ENCODE results near the gene CCDC30. TPM values are rescaled to one million over a fixed set of nuclear protein-coding genes. Genes with fewer than 3 reads are reported as not detected.

The CCDC30 gene
- total and polyA plus RNA-seq, 9 of the 15 experiments (the other 6 are each of a cell fraction or from before 2014, with no cell fraction given): 0.05 to 0.91 (median 0.24) TPM

DNA sequence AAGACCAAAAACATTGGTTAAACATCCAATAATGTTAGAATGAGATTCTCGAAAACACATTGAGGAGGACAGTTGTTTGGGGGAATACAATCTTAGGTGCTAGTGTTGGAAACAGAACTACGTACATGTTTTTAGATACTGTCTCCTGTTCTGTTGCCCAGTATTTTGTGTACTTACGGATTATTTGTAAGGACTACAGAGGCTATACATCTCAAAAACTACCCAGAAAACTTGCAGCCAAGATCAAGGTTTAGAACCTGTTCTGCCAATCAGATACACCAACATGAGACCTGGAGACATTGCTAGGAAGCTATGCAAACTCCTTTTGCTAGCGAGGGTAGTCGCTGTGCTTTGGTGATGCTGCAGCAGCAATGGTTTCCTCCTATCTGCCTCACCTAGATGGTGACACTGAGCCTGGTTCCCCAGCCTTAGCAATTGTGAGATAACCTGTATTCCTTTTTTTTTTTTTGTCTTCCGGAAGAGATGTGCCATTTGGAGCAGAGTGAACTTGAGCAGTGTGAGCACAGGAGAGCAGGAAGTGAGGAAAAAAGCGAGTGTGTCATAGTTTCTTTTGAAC lies 240.9 kb downstream of the CCDC30 start (continued):
- TF ChIP-seq, protein P1, sequence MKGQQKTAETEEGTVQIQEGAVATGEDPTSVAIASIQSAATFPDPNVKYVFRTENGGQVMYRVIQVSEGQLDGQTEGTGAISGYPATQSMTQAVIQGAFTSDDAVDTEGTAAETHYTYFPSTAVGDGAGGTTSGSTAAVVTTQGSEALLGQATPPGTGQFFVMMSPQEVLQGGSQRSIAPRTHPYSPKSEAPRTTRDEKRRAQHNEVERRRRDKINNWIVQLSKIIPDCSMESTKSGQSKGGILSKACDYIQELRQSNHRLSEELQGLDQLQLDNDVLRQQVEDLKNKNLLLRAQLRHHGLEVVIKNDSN (CRISPR knock-in tag; IDR thresholded peaks at IDR 0.05): no peak
- TF ChIP-seq ILF3 (IDR thresholded peaks at IDR 0.05; ENCODE audit: borderline replicate concordance): peak; percentile 20; the same call in 1 of the 2 replicates
- TF ChIP-seq POLR2B (IDR thresholded peaks at IDR 0.05; ENCODE audit: low read depth, partially characterized antibody): peak; percentile 56
- no peak for TF ChIP-seq SMARCB1 (IDR thresholded peaks at IDR 0.05; ENCODE audit: insufficient read length, low read depth)
- TF ChIP-seq ZNF79 (CRISPR knock-in tag; IDR thresholded peaks at IDR 0.05; ENCODE audit: low read depth): no peak
- no peak for TF ChIP-seq TCF7L2 (IDR thresholded peaks at IDR 0.05; ENCODE audit: low read depth, low read length)
- TF ChIP-seq ARID2 (IDR thresholded peaks at IDR 0.05): no peak
- no peak for TF ChIP-seq KAT2B (IDR thresholded peaks at IDR 0.05; ENCODE audit: low read depth, low read length)
- TF ChIP-seq, protein P2, sequence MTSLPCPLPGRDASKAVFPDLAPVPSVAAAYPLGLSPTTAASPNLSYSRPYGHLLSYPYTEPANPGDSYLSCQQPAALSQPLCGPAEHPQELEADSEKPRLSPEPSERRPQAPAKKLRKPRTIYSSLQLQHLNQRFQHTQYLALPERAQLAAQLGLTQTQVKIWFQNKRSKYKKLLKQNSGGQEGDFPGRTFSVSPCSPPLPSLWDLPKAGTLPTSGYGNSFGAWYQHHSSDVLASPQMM (CRISPR knock-in tag; IDR thresholded peaks at IDR 0.05): 0 out of 2 replicates have a peak, but pooled peaks have one; percentile 27
- no peak for TF ChIP-seq BMI1 (IDR thresholded peaks at IDR 0.05; ENCODE audit: low read length)
- TF ChIP-seq ZKSCAN3 (CRISPR knock-in tag; IDR thresholded peaks at IDR 0.05): no peak
- TF ChIP-seq ZNF263 (CRISPR knock-in tag; IDR thresholded peaks at IDR 0.05; ENCODE audit: borderline replicate concordance): no peak
- TF ChIP-seq NFIX (CRISPR knock-in tag; IDR thresholded peaks at IDR 0.05; ENCODE audit: low read depth): no peak
- peak; percentile 62 for TF ChIP-seq POLR2A (conservative IDR thresholded peaks at IDR 0.05)
- TF ChIP-seq, protein P3, sequence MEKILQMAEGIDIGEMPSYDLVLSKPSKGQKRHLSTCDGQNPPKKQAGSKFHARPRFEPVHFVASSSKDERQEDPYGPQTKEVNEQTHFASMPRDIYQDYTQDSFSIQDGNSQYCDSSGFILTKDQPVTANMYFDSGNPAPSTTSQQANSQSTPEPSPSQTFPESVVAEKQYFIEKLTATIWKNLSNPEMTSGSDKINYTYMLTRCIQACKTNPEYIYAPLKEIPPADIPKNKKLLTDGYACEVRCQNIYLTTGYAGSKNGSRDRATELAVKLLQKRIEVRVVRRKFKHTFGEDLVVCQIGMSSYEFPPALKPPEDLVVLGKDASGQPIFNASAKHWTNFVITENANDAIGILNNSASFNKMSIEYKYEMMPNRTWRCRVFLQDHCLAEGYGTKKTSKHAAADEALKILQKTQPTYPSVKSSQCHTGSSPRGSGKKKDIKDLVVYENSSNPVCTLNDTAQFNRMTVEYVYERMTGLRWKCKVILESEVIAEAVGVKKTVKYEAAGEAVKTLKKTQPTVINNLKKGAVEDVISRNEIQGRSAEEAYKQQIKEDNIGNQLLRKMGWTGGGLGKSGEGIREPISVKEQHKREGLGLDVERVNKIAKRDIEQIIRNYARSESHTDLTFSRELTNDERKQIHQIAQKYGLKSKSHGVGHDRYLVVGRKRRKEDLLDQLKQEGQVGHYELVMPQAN (IDR thresholded peaks at IDR 0.05; ENCODE audit: borderline replicate concordance): no peak
- no peak for TF ChIP-seq RFX5 (IDR thresholded peaks at IDR 0.05; ENCODE audit: low read depth, low read length)

Small RNA genes lying within 50 kb of the gene (small RNA-seq; reads per million reads assigned to genes)
- gene RNU6-536P (not detected), gene TMSB4XP1 (not detected)

Other genes starting within 250 kb of the CCDC30 start
- 17.9 and 19.3 TPM in 2 replicates for gene FOXJ3, start 128.1 kb upstream of the CCDC30 start, total RNA-seq (2014; rRNA removed)
- 23.4 and 27.8 TPM in 2 replicates for gene FOXJ3, start 128.1 kb upstream of the CCDC30 start, total RNA-seq (2014; rRNA removed; fragmentation: Illumina TruSeq; extraction: Trizol)
- 22.0 and 23.5 TPM in 2 replicates for gene FOXJ3, start 128.1 kb upstream of the CCDC30 start, total RNA-seq (2015; rRNA removed; fragmentation: Illumina TruSeq; extraction: Trizol)
- gene FOXJ3, start 128.1 kb upstream of the CCDC30 start, total RNA-seq (2021): 35.3 and 35.4 TPM in 2 replicates
- 30.5 and 60.5 TPM in 2 replicates for gene FOXJ3, start 128.1 kb upstream of the CCDC30 start, polyA plus RNA-seq (2011; rRNA removed)
- 27.7 and 34.6 TPM in 2 replicates for gene FOXJ3, start 128.1 kb upstream of the CCDC30 start, polyA plus RNA-seq (2014; fragmentation: Illumina TruSeq; extraction: Trizol)
- gene FOXJ3, start 128.1 kb upstream of the CCDC30 start, polyA plus RNA-seq (2014; fragmentation: Nextera tagmentation; extraction: Ambion mirVana): 10 to 100 TPM in 1 of 2 experiments, 1 to 10 TPM in 1; 8.7 to 13.1 TPM
- gene FOXJ3, start 128.1 kb upstream of the CCDC30 start, polyA plus RNA-seq (2014; rRNA removed): 19.0 and 20.1 TPM in 2 replicates
- gene RIMKLA, start 82.5 kb upstream of the CCDC30 start, total RNA-seq (2014; rRNA removed): under 0.01 TPM in 1 of 2 replicates, not detected in the other
- gene RIMKLA, start 82.5 kb upstream of the CCDC30 start, total RNA-seq (2014; rRNA removed; fragmentation: Illumina TruSeq; extraction: Trizol): not detected in 2 replicates
- not detected in 2 replicates for gene RIMKLA, start 82.5 kb upstream of the CCDC30 start, total RNA-seq (2015; rRNA removed; fragmentation: Illumina TruSeq; extraction: Trizol)
- 0.02 TPM in 2 replicates for gene RIMKLA, start 82.5 kb upstream of the CCDC30 start, total RNA-seq (2021)
- 0.08 TPM in 1 of 2 replicates, not detected in the other for gene RIMKLA, start 82.5 kb upstream of the CCDC30 start, polyA plus RNA-seq (2011; rRNA removed)
- gene RIMKLA, start 82.5 kb upstream of the CCDC30 start, polyA plus RNA-seq (2014; fragmentation: Illumina TruSeq; extraction: Trizol): not detected in 2 replicates
- gene RIMKLA, start 82.5 kb upstream of the CCDC30 start, polyA plus RNA-seq (2014; fragmentation: Nextera tagmentation; extraction: Ambion mirVana): not detected
- not detected in 2 replicates for gene RIMKLA, start 82.5 kb upstream of the CCDC30 start, polyA plus RNA-seq (2014; rRNA removed)
- gene ZMYND12, start 7.3 kb upstream of the CCDC30 start, total RNA-seq (2014; rRNA removed): not detected in 2 replicates
- gene ZMYND12, start 7.3 kb upstream of the CCDC30 start, total RNA-seq (2014; rRNA removed; fragmentation: Illumina TruSeq; extraction: Trizol): not detected in 2 replicates
- gene ZMYND12, start 7.3 kb upstream of the CCDC30 start, total RNA-seq (2015; rRNA removed; fragmentation: Illumina TruSeq; extraction: Trizol): not detected in 2 replicates
- not detected in 2 replicates for gene ZMYND12, start 7.3 kb upstream of the CCDC30 start, total RNA-seq (2021)
- not detected in 2 replicates for gene ZMYND12, start 7.3 kb upstream of the CCDC30 start, polyA plus RNA-seq (2011; rRNA removed)
- gene ZMYND12, start 7.3 kb upstream of the CCDC30 start, polyA plus RNA-seq (2014; fragmentation: Illumina TruSeq; extraction: Trizol): not detected in 2 replicates
- gene ZMYND12, start 7.3 kb upstream of the CCDC30 start, polyA plus RNA-seq (2014; fragmentation: Nextera tagmentation; extraction: Ambion mirVana): not detected
- not detected in 2 replicates for gene ZMYND12, start 7.3 kb upstream of the CCDC30 start, polyA plus RNA-seq (2014; rRNA removed)
- gene PPCS, start 6.7 kb upstream of the CCDC30 start, total RNA-seq (2014; rRNA removed): 13.0 and 22.2 TPM in 2 replicates
- gene PPCS, start 6.7 kb upstream of the CCDC30 start, total RNA-seq (2014; rRNA removed; fragmentation: Illumina TruSeq; extraction: Trizol): 16.6 and 19.7 TPM in 2 replicates
- 14.8 and 16.5 TPM in 2 replicates for gene PPCS, start 6.7 kb upstream of the CCDC30 start, total RNA-seq (2015; rRNA removed; fragmentation: Illumina TruSeq; extraction: Trizol)
- 13.9 and 15.0 TPM in 2 replicates for gene PPCS, start 6.7 kb upstream of the CCDC30 start, total RNA-seq (2021)
- 4.7 and 7.9 TPM in 2 replicates for gene PPCS, start 6.7 kb upstream of the CCDC30 start, polyA plus RNA-seq (2011; rRNA removed)
- gene PPCS, start 6.7 kb upstream of the CCDC30 start, polyA plus RNA-seq (2014; fragmentation: Illumina TruSeq; extraction: Trizol): 12.8 and 15.2 TPM in 2 replicates
- 10 to 100 TPM; 12.9 to 14.2 TPM for gene PPCS, start 6.7 kb upstream of the CCDC30 start, polyA plus RNA-seq (2014; fragmentation: Nextera tagmentation; extraction: Ambion mirVana)
- 20.6 and 34.6 TPM in 2 replicates for gene PPCS, start 6.7 kb upstream of the CCDC30 start, polyA plus RNA-seq (2014; rRNA removed)
- gene PPIH, start 195.1 kb downstream of the CCDC30 start, total RNA-seq (2014; rRNA removed): 193 and 231 TPM in 2 replicates
- 277 and 303 TPM in 2 replicates for gene PPIH, start 195.1 kb downstream of the CCDC30 start, total RNA-seq (2014; rRNA removed; fragmentation: Illumina TruSeq; extraction: Trizol)
- 287 and 304 TPM in 2 replicates for gene PPIH, start 195.1 kb downstream of the CCDC30 start, total RNA-seq (2015; rRNA removed; fragmentation: Illumina TruSeq; extraction: Trizol)
- 197 and 199 TPM in 2 replicates for gene PPIH, start 195.1 kb downstream of the CCDC30 start, total RNA-seq (2021)
- 269 and 324 TPM in 2 replicates for gene PPIH, start 195.1 kb downstream of the CCDC30 start, polyA plus RNA-seq (2011; rRNA removed)
- 417 and 450 TPM in 2 replicates for gene PPIH, start 195.1 kb downstream of the CCDC30 start, polyA plus RNA-seq (2014; fragmentation: Illumina TruSeq; extraction: Trizol)
- gene PPIH, start 195.1 kb downstream of the CCDC30 start, polyA plus RNA-seq (2014; fragmentation: Nextera tagmentation; extraction: Ambion mirVana): 100 to 1,000 TPM; 221 to 265 TPM
- gene PPIH, start 195.1 kb downstream of the CCDC30 start, polyA plus RNA-seq (2014; rRNA removed): 434 and 470 TPM in 2 replicates
- 1,738 and 1,868 TPM in 2 replicates for gene YBX1, start 219.1 kb downstream of the CCDC30 start, total RNA-seq (2014; rRNA removed)
- 1,262 and 1,370 TPM in 2 replicates for gene YBX1, start 219.1 kb downstream of the CCDC30 start, total RNA-seq (2014; rRNA removed; fragmentation: Illumina TruSeq; extraction: Trizol)
- 1,548 and 1,573 TPM in 2 replicates for gene YBX1, start 219.1 kb downstream of the CCDC30 start, total RNA-seq (2015; rRNA removed; fragmentation: Illumina TruSeq; extraction: Trizol)
- gene YBX1, start 219.1 kb downstream of the CCDC30 start, total RNA-seq (2021): 1,160 and 1,216 TPM in 2 replicates
- gene YBX1, start 219.1 kb downstream of the CCDC30 start, polyA plus RNA-seq (2011; rRNA removed): 411 and 825 TPM in 2 replicates
- gene YBX1, start 219.1 kb downstream of the CCDC30 start, polyA plus RNA-seq (2014; fragmentation: Illumina TruSeq; extraction: Trizol): 1,646 and 1,955 TPM in 2 replicates
- 100 to 1,000 TPM; 363 to 380 TPM for gene YBX1, start 219.1 kb downstream of the CCDC30 start, polyA plus RNA-seq (2014; fragmentation: Nextera tagmentation; extraction: Ambion mirVana)
- gene YBX1, start 219.1 kb downstream of the CCDC30 start, polyA plus RNA-seq (2014; rRNA removed): 1,176 and 1,182 TPM in 2 replicates